CD4-positive, alpha-beta T cell treated with Interleukin-15 for 1 hour (primary cell): ENCODE results near the gene CUL4A.

Experiments used
- DNase-seq: peaks from one replicate; pipeline ENCODE4 v3.0.0-alpha.2; 2020

Gene CUL4A

DNA sequence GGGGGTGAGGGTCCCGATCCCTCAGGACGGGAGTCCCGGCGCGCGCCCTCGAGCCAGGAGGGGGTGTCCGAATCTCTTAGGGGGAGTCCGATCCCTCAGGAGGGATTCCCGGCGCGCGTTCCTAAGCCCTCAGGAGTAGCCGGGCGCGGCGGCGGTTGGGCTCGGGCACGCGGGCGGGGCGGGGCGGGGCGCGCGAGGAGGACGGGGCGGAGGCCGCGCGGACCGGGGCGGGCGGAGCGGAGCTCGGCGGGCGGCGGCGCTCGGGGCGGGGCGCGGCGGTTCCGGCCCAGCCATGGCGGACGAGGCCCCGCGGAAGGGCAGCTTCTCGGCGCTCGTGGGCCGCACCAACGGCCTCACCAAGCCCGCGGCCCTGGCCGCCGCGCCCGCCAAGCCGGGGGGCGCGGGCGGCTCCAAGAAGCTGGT, at the start of gene CUL4A:
TSS of gene CUL4A (plus strand) at position 278 of the 423 bp plus-strand sequence. CDS start at position 293, 15 bp downstream.
- DNase-seq = peak; percentile 69

DNA sequence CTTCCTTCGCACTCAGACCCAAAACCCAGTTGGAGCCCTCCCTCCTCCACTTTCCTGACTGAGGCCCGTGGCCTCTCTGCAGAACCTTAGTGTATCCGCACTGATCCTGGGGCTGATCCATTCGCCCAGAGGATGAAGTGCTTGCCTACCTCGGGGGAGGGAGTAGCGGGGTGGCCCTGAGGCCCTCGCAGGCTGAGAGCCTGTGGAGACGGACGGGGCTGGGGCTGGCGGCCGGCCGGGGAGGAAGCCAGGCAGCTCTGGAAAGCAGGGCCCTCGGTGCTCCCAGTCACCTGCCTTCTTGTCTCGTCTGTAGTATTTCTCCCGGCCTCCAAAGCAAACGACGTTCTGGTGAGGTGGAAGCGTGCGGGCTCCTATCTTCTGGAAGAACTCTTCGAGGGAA, 49.7 kb upstream of the CUL4A start:
- no peak for DNase-seq

DNA sequence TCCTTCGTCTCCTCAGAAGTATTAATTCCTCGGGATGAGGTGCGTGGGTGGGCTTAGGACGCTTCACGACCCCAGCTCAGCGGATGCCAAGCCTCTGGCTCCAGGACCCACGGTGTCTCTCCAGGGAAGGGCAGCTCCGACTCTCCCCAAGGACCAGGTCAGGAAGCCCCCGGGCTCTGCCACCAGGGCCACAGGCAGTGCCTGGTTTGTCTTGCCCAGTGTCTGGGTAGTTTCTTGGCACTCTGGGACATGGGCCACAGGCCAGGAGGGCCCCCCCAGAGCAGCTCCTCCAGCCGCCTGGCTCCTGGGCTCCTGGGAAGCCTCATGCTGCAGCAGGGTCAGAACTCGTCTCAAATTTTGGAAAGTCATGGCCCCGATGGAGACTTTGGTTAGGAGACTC, 48.4 kb upstream of the CUL4A start:
- DNase-seq = no peak

DNA sequence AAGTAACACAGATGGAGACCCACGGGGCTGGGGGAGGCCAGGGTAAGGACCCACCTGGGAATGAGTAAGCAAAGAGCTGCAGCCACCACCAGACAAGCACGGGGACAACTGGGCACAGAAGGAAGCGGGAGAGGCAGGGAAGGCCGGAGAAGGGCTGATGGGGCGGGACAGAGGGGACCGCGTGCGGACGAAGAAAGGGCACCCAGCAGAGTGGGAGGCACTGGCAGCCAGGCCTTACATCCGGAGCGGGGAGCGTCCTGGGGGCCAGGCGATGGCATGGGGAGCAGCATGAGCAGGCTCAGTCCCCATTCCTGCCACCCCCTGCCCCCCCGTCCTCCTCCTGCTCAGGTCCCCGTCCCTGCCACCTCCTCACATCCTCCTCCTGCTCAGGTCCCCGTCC, 48.0 kb upstream of the CUL4A start:
- DNase-seq = no peak

DNA sequence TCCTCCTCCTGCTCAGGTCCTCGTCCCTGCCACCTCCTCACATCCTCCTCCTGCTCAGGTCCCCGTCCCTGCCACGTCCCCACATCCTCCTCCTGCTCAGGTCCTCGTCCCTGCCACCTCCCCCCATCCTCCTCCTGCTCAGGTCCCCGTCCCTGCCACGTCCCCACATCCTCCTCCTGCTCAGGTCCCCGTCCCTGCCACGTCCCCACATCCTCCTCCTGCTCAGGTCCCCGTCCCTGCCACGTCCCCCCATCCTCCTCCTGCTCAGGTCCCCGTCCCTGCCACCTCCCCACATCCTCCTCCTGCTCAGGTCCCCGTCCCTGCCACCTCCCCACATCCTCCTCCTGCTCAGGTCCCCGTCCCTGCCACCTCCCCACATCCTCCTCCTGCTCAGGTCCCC, 47.4 kb upstream of the CUL4A start:
- peak; percentile 6 for DNase-seq

DNA sequence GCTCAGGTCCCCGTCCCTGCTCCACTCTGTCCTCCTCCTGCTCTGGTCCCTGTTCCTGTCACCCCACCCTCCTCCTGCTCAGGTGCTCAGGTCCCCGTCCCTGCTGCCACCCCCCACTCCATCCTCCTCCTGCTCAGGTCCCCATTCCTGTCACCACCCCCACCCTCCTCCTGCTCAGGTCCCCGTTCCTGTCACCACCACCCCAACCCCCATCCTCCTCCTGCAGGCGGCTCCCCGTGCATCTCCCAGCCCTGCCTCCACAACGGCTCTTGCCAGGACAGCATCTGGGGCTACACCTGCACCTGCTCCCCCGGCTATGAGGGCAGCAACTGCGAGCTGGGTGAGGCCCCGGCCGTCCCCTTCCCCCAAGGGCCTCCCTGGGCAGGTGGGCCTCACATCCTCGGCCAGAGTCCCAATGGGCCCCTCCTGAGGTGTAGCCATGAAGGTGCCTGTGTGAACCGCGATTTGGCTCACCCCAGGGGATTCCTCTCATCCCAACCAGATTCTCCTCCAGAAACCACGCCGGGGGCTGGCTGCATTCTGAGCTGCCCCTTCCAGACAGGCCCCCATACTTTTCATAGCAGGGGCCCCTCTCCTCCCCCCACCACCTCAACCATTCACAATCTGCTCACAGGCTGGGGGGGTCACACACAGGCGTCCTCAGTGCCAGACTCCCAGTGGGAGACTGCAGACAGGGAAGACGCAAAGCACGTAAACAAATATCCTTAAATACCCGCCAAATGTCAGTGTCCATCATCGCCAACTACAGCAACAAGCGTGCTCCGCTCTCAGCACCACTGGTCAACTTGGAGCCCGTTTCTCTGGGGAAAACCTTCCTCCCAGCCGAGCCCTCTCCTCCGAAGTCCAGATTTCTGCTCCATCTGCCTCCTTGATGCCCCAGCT, 46.4 kb upstream of the CUL4A start:
- peak; percentile 6 for DNase-seq

DNA sequence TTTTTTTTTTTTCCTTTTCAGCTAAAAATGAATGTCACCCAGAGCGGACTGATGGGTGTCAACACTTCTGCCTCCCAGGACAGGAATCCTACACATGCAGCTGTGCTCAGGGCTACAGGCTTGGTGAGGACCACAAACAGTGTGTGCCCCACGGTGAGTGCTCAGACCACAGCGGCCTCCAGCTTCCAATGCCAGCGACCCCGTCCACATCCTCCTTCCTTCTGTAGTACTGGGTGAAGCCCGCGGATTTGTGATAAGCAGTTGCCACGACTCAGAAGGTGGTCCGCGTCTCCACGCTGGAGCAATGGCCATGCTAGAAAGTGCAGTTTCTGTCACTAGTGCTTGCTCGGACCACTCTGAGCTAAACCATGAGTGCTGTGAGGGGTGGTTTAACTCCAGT, 44.9 kb upstream of the CUL4A start:
- peak; percentile 15 for DNase-seq

DNA sequence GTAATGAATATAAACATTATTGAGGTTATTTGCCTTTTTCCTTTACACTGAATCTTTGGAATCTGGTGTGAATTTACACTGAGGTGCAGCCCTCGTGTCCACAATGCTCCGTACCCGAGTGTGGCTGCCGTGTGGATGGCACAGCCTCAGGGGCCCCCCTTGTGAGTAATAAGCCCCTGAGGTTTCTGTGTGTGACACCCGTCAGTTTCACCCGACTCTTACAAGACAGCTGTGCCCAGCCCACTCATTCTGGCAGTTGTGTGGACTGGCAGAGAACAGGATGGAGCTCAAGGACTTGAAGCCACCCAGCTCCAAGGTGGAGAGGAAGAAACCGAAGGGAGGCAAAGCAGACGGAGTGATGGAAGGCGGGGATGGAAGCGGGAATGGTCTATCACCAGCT, 43.1 kb upstream of the CUL4A start:
- no peak for DNase-seq

DNA sequence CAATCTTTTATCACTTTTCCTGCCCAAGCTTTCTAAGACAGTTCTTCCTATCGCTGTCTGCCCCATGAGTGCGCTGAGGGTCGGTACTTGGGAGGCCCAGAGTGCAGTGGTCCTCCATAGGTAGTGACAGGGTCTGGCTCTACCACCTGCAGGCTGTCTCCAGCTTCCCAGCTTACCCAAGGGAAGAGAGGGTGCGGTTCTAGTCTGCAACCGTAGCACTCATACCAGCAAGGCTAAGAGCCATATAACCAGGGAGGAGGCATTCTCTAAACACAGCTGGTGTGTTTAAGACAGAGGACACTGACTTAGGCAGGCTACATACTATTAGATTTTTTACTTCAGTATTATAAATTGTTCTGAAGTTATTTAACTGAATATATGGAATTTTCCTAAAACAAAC, 42.7 kb upstream of the CUL4A start:
- no peak for DNase-seq

DNA sequence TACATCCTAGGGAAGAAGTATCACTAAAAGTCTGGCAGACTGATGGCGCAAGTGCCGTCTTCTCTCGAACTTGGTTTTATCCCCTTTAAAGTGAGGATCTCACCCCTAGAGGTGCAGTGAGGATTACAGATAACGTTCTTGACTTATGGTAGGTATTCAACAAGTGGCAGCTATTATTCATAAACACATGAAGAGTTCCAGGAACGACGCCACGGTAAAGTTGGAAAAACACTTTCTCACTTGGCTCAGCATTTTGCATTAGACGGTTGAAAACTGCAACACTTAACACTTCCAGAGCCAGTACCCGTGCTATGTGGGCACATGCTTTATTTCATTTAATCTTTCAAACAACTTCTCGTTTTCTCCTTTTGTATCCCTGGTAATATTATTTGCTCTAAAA, 42.3 kb upstream of the CUL4A start:
- DNase-seq = no peak

DNA sequence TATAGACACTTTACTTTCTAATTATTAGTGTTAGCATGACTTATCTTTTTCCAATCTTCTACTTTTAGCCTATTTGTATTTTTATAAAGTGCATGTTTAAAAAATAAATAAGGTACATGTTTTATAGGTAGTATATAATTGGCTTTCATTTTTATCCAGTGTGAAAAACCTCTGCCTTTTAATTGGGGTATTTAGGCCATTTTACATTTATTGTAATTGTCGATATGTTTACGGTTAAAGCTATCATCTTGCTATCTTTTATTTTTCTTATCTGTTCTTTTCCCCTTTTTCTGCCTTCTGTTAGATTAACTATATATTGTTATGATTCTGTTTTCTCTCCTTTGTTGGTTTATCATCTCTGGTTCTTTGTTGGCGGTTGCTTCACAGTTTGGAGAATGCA, 41.8 kb upstream of the CUL4A start:
- no peak for DNase-seq

DNA sequence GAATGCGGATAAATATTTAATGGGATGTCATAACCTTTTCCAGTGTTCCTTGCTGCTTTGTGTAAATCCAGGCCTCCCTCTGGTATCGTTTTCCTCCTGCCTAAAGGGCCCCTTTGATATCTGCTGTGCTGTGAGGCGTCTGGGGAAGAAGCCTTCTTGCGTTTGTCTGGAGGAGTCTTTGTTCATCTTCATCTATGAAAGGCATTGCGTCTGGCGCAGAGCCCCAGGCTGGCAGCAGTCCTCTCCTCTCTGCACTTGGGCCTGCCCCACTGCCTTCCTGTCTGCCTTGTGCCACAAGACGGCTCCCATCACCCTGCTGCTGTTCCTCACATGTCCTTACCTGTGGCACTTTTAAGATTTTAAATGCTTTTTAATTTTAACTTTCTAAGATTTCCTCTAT, 41.2 kb upstream of the CUL4A start:
- no peak for DNase-seq

DNA sequence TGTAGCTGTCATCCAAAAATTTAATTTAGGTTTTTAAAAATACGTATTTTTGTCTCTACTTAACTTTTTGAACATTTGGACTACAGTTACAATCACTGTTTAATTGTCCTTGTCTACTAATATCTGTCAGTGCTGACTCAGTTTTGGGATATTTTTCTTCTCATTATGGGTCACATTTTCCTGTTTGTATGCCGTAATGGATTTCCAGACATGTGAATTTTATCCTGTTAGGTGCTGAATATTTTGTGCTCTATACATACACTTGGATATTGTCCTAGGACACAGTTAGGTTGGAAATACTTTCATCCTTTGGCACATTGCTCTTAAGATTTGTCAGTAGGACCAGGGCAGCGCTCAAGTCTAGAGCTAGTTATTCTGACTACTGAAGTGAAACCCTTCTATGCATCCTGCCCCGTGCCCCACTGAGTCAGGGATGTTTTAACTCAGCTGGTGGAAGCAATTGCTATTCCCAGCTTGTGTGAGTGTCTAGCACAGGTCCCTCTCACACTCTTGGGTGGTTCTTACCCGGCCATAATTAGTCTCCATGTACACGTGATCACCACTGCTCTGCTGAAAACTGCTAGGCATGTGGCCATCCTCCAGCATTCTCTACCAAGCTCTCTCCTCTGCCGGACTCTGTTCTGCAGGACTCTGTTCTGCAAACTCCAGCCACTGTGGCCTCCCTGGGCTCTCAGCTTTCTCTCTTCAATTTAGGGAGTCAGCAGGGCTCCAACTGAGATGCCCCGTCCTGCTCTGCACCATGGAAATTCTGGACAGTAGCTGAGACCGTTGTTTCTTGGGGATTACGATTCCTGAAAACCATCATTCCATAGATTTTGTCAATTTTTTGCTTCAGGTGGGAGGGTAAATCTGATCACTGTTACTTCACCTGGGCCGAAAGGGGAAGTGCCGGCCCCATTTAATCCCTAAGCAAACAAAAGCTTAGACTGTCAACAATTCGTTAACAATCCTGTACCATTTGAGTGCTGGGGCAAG, 39.8 kb upstream of the CUL4A start:
- DNase-seq = no peak

DNA sequence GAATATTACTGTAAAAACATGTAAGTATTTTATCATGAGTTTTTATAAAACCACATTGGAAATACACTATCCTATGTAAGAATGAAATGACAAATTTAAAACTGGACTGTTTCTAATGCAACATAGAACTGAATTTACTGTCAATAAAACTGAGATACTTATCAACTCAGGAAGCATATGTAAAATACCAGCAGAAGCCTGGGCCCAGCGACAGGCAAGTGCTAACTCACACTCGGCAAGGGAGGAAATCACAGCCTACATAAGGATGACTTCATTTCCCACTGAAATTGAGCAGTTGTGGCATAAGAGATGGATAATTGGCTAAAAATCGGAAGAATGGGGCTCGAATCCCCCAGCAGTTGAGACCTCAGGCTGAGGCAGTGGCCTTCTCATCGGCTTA, 38.9 kb upstream of the CUL4A start:
- DNase-seq = no peak

DNA sequence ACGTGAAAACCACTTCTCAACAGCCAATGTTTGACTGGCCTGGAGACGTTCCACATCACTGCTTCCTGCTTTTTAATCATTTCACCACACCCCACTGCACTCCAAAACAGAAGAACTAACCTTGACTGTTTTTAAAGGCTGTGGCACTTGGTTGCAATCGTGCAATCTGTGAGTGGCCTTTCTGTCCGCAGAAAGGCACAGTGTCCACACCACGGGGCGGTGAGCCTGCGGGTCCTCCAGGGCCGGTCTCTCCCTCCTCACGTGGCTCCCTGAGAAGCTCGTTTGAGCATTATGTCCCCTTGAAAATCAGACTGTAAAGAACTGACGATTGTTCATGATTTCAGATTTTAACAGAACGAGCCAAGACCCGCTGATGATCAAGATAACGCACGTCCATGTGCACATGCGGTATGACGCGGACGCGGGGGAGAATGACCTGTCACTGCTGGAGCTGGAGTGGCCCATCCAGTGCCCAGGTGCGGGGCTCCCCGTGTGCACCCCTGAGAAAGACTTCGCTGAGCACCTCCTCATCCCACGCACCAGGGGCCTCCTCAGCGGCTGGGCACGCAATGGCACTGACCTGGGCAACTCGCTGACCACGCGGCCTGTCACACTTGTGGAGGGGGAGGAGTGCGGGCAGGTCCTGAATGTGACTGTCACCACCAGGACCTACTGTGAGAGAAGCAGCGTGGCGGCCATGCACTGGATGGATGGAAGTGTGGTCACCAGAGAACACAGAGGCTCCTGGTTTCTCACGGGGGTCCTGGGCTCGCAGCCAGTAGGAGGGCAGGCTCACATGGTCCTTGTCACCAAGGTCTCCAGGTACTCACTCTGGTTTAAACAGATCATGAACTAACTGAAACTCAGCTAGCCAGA, 37.9 kb upstream of the CUL4A start:
- DNase-seq = no peak

DNA sequence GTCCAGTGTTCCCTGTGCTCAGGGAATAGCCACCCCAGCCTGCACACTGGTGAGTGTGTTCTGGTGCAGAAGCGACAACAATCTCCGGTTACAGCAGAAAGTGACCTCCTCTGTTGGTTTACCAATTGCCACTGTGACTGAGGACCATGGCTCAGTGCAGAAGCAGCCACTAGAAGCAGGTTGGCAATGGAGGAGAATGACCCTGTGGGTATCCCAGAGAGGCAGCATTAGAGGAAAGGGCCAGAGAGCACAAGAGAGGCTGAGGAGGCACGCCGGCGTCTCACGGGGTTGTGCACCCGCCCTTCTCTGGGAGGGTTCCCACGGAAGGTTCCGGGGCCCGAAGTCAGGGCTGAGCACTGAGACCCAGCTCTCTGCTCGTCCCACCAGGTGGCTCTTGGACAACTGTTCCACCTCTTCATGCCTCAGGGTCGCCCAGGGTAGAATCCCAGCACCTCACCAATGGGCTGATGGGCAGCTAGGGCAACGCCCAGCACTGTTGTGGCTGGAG, 36.9 kb upstream of the CUL4A start:
- no peak for DNase-seq

DNA sequence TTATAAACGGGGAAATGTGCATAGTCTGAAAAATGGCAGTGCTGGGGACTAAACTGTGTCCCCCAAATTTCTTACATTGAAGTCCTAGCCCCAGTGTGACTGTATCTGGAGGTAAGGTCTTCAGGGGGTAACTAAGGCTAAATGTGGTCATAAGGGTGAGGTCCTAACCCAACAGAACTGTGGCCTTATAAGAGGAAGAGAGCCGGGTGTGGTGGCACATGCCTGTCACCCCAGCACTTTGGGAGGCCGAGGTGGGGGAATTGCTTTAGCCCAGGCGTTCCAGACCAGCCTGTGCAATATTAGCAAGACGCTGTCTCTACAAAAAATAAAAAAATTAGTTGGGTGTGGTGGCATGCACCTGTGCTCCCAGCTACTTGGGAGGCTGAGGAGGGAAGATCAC, 33.1 kb upstream of the CUL4A start:
- peak; percentile 86 for DNase-seq

DNA sequence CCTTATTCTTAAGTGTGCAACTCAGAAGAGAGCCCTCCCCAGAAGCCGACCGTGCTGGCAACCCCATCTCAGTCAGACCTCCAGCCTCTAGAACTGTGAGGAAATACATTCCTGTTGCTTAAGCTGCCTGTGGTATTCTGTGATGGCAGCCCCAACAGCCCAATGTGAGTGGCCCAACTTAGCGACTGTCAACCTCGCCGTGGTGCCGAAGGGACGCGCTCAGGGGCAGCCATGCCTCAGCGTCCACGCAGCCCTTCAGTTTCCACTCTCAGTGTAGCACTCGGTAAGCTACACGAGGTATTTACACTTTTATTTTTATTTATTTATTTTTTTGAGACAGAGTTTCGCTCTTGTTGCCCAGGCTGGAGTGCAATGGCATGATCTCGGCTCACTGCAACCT, 32.6 kb upstream of the CUL4A start:
- DNase-seq = no peak

DNA sequence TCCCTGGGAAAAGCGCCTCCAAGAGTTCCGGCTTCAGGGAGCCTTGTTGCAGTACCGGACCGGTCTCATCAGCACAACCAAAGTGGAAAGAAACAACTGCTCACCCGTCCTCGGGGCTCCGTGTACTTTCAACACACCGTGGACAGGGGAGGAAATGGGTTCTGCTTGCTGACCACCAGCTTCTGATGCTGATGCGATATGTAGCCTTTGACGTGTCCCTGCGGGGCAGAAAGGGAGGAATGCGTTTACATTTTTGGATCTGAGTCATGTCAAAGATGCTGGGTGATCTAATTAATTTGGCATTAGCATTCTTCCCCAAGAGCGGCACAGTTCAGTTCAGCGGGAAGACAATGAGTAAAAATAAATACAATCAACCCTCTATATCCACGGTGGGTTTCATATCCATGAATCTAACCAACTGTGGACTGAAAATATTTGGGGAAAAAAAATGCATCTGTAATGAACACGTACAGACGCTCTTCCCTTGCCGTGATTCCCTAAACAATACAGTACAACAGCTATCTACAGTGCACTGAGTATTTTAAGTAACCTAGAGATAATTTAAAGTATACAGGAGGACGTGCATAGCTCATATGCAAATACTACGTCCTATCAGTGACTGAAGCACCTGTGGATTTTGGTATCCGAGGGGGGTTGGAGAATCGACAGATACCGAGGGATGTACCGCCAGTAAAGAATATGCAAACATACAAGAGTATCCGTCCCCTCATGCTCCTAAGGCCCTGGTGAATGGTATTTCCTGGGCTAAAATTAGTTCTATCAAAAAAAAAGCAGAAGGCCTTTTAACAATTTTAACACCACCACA, 31.1 kb upstream of the CUL4A start:
- no peak for DNase-seq

DNA sequence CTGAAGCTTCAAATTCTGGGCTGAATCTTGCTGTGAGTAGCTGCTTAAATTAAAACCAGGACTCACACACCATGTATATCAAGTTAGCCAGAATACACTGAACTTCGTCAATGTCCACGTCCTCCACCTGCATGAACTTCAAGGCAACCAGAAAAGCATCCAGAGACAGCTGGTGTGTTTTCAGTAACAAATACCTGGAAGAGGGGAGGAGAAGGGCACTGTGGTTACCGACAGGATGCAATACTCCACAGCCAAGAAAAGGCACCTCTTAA, 30.6 kb upstream of the CUL4A start:
- no peak for DNase-seq

DNA sequence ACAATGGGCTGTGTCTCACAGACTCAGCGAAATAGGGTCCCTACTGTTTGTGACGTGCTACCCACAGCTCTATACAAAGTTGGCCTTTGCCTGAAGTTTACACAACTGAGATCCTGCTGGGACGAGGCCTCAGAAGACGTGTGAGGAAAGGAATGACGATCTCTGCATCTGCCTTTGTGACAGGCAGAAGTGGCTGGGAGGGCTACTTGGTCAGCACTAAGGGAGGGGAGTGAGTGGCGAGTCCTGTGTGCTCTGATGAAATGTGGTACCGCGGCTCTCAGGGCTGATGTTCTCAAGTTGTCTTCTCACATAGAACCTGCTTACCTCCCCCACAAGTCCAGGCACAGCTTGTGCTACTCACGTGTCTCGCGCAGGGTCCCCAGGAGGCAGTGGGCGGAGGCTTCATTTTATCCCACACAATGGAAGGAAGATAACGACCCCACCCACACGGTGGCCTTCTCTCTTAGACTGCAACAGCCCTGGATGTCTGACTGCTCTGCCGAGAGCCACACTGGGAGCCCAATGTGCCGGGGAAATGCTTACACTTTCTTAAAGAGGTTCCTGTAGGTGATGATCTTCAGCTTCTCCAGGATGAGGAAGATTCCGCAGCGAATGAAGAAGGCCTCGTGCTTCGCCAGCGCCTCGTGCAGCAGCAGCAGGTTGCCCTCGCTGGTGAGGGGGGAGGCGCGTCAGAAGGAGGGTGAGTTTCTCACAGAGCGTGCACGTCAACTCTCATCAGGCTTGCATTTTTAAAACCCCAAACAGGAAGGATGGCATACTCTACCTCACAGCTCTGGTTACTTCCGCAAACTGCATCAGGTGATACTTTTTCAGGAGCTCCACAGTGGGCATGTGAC, 29.8 kb upstream of the CUL4A start:
- no peak for DNase-seq
